ENCODE results near the gene PCED1B.
"Not testable (repeated sequence)": the region's sequence is repeated elsewhere in the genome, so short reads cannot be mapped to it uniquely, and the experiment has no call there.

PCED1B gene

DNA sequence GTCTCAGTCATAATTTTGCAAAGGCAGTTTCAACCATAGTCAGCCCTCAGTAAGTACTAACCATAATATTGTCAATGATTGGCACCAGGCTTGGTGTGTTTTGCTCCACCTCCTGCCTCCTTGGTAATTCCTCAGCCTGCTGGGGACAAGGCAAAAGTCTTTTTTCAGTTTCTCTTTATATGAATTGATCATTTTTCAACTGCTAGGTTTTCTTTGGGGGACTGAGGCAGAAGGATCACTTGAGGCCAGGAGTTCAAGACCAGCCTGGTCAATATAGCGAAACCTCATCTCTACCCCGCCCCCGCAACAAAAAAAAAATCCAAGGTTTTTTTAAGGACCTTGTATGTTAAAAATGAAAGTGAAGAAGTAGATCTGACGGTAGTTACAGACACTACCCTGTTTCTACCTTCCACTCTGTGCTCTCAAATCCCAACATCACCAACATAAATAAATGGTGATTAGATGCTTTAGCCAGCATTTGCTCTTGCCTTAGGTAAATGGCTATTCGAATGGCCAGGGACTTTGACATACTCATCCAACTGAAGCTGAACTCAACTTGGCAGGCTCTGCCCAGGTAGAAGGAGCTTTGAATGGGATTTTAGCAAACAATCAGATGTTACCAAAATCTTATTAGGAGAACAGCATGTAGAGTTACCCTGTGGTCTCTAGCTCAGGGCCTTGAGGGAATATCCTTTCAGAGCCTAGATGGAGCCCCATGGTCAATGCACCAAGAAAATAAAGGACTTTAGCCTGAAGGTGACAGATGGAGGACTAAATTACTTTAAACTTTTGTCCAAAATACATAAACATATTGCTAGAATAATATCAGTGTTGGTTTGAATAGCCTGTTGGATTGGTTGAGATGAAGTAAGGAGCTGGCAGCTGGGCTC is 127.3 kb downstream of the PCED1B start:
- DNase-seq (ENCODE audit: low spot score) = no peak

DNA sequence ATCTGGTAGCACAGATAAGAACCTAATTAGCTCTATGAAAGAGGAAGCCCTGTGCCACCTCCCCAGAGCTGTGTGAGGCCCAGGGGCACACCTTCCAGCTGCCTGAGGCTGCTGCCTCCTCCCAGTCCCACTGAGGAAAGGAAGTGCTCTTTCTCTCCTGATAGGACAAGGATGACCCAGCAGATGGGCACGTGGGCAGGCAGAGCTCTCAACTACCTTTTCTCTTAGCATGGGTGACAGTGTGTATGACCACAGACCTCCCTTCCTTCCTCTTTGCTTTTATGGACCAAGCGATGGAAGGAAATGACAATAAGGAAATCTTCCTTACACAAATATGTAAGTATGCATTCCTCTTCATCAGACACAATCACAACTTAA is 127.9 kb downstream of the PCED1B start:
- DNase-seq (ENCODE audit: low spot score) = no peak

DNA sequence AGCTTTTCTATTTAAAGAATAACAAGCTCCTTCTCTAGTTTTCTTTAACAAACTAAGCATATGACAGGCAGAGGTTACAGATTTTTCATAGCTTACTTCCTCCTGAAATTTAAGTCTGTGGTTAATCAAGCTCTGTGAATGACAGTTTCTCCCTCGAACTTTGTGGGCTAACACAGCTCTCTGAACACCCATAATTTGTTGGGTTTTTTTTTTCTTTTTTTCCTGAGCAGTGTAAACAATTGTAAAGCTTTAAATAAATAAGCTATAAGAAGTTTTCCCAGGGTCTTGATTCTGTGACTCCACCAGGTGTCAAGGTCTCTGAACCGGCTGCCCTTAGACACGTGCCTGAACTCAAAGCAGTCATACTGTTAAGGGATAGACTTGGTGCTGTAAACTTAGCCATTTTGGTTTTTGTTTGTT is 128.4 kb downstream of the PCED1B start:
- no peak for DNase-seq (ENCODE audit: low spot score)

DNA sequence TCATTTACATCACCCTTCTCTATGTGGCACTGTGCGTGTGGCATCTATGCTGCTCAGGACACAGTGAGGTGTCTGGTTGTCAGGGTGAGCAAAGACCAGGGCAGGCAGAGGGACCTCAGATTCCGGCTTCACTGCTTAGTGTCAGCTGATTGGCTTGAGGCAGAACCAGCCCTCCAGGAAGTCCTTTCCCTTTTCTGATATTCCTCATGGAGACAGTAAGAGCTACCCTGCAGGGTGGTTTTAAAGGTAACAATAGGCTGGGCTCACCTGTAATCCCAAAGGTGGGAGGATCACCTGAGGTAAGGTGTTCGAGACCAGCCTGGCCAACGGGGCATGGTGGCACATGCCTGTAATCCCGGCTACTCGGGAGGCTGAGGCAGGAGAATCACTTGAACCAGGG is 129.6 kb downstream of the PCED1B start:
- DNase-seq (ENCODE audit: low spot score) = no peak

DNA sequence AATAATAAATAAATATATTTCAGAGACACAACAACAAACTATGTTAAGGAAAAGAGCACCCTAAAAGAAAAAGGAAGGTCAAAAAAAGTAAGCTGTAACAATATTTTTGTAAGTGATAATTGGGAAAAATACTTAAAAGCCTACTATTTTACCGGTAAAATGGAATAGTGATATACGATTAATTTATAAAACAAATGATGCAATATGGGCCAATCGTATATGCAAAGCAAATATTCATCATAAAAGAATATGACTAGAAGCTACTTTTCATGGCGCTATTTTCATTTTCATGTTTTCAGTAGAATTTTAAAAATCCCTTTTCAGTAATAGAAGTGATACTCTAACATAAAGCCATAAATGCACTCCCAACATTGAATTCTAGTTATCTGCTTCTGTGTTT is 131.4 kb downstream of the PCED1B start:
- DNase-seq (ENCODE audit: low spot score) = no peak

DNA sequence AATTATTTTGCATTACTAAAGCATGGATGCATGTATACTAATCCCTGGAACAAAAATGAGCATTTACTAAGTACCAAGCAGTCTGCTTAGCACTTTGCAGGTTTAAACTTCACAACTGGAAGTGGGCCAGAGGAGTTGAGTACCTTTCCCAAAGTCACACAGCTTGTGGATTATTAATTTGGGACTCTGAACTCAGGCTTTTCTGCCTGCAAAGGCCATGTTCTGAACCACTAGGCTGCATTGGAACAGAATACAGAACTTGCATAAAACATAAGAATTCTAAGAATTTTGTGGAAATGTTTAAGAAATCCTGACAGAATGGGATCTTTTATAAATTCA is 133.2 kb downstream of the PCED1B start:
- no peak for DNase-seq (ENCODE audit: low spot score)

DNA sequence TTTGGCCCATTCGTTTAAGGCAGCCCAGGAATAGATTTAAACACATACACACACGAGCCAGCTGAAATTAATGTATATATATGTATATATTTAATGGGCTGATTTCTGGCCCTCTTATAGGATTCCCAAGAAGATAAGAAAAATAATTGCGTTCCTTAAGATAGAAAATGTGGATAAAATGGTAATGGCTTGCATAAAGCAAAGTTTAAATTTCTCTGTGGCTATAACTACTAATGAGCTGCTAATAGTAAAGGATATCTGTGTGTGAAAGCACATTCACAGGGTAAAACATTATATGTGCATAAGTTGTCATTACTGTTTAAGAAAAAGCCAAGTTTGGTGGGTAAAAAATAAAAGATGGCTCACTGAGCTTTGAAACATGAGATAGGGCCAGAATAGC is 134.0 kb downstream of the PCED1B start:
- DNase-seq (ENCODE audit: low spot score) = no peak

DNA sequence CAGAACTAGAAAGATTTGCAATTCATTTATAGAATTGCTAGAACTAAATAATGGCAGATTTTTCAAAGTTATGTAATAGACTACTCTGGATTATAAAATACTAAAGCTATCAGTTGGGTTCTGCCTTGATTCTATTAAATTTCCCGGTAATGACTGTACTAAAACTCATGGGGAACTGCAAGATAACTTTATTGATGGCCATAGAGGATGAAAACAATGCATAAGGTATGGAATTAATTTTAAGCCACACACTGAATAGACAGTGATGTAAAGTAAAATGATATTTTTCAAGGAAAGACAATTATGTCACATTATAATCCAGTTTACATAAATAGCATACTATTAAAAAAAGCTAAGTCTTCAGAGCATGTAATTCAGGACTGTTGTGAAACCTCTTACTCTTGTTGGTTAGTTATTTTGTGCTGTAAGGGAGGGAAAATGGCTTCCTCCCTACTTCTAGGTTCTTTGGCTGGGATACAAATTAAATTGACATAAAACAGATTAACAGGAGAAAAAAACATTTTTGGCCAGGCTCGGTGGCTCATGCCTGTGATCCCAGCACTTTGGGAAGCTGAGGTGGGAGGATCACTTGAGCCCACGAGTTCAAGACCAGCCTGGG is 134.7 kb downstream of the PCED1B start:
- DNase-seq (ENCODE audit: low spot score) = no peak

DNA sequence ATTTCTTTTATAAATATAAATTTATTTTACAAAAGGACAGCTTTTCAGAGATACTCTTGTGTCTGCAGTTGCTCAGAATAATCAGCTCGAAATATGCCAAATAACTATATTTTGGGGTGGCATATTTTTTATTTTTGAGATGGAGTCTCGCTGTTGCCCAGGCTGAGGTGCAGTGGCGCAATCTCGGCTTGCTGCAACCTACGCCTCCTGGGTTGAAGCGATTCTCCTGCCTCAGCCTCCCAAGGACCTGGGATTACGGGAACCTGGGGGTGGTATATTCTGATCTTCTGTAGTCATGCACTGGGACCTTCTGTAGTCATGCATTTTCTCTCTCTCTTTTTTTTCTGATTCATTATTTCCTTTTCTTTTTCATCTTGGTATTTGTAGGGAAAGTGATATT is 135.3 kb downstream of the PCED1B start:
- DNase-seq (ENCODE audit: low spot score) = no peak

DNA sequence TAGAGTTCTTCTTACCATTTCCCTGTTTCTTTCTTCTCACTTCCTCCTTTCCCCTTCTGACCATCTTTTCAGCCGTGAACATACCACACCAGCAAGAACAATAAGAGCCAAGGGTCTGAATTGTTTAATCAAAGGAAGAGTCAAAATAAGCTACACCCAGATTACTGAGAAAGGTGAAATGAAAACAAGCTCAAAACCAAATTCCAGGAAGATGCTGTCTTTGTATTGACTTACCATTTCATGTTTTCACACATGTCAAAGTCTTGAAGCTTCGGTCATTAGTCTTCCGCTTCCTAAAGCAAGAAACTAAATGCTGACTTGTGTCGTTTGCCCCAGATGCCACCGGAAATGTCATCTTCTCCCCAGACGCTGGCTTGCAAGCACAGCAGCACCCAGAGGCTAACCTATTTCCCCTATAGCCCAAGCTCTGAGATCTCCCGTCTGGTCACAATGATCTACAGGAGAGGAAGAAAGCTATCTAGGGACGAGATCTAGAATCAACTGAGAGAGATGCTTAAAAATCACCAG is 136.8 kb downstream of the PCED1B start:
- peak; percentile 42 for DNase-seq (ENCODE audit: low spot score)

DNA sequence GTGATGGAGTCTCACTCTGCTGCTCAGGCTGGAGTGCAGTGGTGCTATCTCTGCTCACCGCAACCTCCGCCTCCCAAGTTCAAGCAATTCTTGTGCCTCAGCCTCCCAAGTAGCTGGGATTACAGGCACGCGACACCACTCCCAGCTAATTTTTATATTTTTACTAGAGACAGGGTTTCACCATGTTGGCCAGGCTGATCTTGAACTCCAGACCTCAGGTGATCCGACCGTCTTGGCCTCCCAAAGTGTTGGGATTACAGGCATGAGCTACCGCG is 138.1 kb downstream of the PCED1B start:
- DNase-seq (ENCODE audit: low spot score) = not testable (repeated sequence)

DNA sequence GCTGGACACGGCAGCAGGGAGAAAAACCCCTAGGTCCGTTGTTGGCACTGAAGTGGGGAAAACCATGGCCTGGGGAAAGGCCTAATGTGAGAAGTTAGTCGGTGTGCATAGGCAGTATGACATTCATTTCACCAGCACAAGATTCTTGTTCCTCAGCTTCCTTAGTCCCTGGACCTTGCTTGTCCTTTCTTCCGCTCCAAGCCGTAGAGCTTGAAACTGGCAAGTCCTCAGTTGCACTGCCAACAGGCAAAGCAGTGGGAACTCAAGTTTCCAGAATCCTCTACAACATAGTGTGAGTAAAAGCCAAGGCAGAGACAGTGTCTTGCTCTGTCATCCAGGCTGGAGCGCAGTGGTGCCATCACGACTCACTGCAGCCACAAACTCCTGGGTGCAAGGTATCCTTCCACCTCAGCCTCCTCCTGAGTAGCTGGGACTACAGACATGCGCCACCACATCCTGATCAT is 138.8 kb downstream of the PCED1B start:
- DNase-seq (ENCODE audit: low spot score) = no peak

DNA sequence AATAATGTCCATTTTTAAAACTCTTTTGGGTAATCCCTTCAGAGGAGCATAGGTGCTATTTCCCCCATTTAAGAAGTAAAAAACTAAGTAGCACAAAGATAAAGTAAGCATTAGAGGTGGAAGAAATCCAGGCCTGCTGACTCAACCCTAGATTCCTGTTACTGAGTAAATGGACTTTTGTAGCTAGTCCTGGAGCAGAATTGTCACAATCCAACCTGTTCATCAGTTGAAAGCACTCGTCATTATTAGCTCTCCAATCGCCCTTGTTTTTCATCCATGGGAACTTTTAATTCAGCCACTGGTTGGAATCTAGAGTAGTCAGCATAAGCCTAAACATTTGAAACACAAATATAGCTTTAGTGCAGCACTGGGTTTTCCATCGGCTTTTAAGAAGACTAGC is 139.8 kb downstream of the PCED1B start:
- DNase-seq (ENCODE audit: low spot score) = no peak

DNA sequence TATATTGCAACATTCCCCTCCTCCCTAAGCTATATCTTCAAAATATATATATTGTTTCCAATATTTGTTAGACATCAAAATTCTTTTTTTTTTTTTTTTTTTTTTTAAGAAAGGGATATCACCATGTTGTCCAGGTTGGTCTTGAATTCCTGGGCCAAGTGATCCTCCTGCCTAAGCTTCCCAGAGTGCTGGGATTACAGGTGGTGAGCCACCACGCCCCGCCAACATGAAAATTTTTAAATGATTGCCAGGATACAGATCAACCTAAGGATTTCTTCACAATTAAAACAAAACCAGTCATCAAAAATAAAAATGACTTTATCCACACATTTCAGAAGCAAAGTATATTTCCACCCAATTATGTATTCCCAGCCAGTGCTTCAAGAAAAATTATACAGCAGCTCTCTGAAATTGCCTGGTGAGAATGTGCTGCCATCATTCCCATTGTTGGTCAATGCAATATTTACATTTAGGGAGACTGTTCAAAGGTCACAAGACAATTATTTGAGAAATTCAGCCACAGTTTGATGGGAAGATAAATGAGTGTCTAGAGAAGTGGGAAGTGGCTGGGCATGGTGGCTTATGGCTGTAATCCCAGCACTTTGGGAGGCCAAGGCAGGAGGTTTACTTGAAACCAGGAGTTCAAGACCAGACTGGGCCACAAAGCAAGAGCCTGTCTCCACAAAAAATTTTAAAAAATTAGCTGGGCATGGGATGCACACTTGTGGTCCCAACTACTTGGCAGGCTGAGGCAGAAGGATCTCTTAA is 142.0 kb downstream of the PCED1B start:
- DNase-seq (ENCODE audit: low spot score) = no peak

DNA sequence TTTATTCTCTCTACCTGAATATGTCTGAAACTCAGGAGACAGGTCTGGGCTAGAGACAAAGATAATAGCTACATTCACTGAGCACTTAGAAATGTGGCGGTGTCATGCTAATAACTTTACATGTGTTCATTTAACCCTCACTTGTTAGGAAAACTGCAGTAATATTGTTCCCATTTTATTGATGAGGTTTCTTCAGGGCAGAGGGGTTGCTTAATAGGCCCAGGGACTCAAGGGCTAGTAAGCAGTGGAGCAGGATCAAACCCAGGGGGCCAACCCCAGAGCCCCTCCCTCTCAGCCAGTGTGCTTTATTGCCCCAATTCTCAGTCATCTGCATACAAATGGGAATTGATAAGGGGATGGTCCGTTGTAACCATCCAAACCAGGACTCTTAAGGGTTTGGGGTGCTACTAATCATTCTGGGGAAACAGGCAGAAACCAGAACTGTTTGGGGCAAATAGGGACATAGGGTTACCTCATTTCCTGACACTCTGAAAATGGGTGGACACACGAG is 143.2 kb downstream of the PCED1B start:
- DNase-seq (ENCODE audit: low spot score) = no peak

DNA sequence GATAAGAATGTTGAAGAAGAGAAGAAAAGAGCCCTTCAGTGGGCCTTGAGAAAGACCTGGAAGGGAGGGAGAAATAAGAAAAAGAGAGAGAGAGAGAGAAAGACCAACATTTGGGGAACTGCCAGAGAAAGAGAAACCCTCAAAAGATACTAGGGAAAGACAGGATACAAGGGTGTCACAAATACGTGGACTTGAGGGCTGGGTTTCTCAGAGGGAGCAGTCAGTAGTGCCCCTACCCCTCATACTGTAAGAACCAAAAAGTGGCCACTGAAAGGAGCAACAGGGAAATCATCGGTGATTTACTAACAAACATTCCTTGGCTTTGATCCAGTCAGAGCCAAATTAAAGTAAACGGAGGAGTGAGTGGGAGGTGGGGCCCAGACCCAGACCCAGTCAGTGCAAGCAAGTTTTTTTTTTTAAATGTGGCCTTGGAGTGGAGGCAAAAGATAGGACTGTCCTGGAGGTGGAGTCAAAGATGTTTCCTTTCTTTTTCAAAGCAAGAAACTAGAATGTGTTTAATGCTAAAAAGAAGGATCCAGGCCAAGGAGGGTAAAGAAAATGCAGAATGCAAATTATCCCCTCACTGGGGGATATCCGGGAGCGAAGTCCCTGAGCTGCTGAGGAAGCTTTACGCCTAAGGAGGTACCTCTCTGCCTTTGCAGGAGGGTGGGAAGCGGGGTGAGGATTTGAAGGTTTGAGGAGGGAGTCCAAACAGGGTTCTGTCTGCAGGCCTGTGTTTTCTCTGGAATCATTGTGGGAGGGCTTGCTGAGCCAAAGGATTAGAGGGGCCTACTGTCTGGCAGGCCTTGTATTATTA is 143.8 kb downstream of the PCED1B start:
- no peak for DNase-seq (ENCODE audit: low spot score)

DNA sequence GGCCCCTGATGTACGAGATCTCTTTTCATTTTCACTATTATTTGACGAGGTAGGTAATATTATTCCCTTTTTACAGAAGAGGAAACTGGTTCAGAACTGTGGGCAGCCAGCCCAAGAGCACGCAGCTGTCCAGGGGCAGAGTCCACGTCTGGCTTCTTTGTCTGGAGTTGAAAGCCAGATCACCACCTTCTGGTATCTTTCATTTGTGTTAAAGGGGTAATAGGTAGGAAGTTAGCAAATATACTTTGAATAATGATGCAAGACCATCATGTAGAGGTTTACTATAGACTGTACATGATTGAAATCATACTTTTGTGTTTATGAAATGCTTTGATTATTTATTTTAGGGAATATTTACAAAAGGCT is 144.4 kb downstream of the PCED1B start:
- no peak for DNase-seq (ENCODE audit: low spot score)

DNA sequence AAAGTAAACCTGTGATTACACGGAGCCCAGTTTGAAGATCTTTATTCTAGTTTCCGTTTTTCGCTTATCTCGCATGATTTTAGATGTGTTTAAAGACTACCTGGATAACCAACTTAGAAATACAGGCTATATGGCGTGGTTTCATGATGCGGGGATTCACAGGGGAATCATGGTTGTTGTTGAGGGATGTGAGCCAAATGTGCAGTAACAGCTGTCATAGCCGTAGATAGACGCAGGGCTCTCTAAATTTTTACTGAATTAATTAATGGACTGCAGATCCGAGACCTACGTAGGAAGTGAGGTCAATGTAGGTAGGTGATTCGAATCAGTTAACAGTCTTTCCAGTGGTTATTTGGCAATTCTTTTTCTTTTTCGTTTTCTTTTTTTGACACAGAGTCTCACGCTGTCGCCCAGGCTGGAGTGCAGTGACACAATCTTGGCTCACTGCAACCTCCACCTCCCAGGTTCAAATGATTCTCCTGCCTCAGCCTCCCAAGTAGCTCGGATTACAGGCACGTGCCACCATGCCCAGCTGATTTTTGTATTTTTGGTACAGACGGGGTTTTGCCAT is 145.2 kb downstream of the PCED1B start:
- DNase-seq (ENCODE audit: low spot score) = no peak

DNA sequence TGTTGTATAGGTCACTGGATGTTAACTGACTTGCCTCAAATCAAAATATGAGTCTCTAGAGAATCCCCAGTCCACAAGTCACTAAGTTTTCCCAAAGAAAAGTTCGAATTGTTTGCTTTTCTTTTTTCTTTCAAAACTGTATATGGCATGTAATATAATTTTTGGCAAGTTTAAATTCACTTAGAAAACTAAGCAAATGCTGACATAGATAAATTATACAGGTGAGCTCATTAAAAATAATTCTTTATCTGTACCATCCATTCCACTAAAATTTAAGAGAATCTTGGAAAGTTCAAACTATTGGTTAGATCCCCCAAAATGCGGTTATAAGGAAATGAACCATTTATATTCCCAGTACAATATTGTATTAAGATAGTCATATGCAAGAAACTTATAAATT is 145.9 kb downstream of the PCED1B start:
- no peak for DNase-seq (ENCODE audit: low spot score)

DNA sequence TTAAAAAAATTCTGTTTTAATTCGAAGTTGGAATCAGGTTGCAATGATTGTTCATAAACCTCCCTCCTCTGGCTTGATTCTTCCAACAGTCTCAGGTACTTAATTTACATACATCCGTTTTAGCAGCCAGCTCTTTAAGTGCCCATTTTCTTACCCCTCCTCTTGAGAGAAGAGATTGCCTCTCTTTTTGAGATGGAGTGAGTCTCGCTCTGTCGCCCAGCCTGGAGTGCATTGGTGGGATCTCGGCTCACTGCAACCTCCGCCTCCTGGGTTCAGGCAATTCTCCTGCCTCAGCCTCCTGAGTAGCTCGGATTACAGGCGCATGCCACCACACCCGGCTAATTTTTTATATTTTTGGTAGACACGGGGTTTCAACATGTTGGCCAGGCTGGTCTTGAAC is 146.8 kb downstream of the PCED1B start:
- no peak for DNase-seq (ENCODE audit: low spot score)

DNA sequence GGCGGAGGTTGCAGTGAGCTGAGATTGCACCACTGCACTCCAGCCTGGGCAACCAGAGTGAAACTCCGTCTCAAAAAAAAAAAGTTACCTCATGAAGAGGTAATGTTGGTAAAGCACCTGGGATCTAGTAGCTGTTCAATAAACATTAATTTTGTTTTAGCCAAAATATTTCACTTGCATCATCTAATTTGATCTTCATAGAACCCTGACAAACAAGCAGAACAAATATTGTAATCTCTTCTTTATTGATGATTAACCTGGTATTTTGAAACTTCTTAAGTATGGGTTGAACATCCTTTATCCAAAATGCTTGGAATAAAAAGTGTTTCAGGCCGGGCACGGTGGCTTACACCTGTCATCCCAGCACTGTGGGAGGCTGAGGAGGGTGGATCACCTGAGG is 149.4 kb downstream of the PCED1B start:
- no peak for DNase-seq (ENCODE audit: low spot score)

DNA sequence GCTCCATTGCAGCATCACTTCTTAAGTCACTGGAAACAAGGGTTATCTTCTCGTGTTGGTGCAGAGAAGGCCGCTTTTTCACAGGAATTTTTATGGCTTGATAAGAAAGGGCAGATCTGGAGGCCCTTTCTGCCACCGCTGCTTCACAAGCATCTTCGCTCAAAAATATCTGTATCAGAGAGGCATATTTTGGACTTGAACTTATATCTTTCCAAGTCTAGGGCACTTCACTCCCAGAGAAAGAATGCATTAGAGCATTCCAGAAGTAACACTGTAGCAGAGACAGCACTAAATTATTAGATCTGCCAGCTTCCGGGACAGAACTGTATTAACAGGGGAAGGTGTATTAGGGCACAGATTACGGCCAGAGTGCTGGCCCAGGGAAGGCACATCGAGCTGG is 152.0 kb downstream of the PCED1B start:
- DNase-seq (ENCODE audit: low spot score) = no peak
